Lung (tissue), 12 donors: ENCODE results near the gene KRTAP10-1. TPM values are rescaled to one million over a fixed set of nuclear protein-coding genes. Genes with fewer than 3 reads are reported as not detected.

Source experiments
- ATAC-seq: fragments of 200-7000 bp; cut with Tn5 transposase; one replicate; pipeline ENCODE4 v1.9.1; 2020; ENCODE audit warnings: moderate number of reproducible peaks; ENCODE audit not compliant: insufficient read depth, low FRiP score
- DNase-seq, 3 donors: peaks; one replicate each; pipeline ENCODE4 v3.0.0-alpha.2; 2013 to 2017
- H3K27ac ChIP-seq, 2 donors: one replicate each; pipeline ENCODE4 v1.5.1; 2013; ENCODE audit warnings: mild to moderate bottlenecking in 2 of 2, moderate library complexity in 2 of 2, control low read depth in 1 of 2, inconsistent platforms in 1 of 2, low read depth in 1 of 2, low read length in 1 of 2
- H3K27me3 ChIP-seq, 3 donors: one replicate each; pipeline ENCODE4 v1.5.1; 2013; ENCODE audit warnings: low read length in 2 of 3; ENCODE audit not compliant: control insufficient read depth in 3 of 3, insufficient read depth in 3 of 3
- H3K36me3 ChIP-seq, 4 donors: one replicate each; pipeline ENCODE4 v1.5.1; 2013; ENCODE audit warnings: low read length in 4 of 4, mild to moderate bottlenecking in 1 of 4, moderate library complexity in 1 of 4; ENCODE audit not compliant: control insufficient read depth in 4 of 4, insufficient read depth in 4 of 4
- H3K4me1 ChIP-seq, 5 donors: one replicate each; pipeline ENCODE4 v1.5.1; 2013; ENCODE audit warnings: low read length in 5 of 5, mild to moderate bottlenecking in 2 of 5, moderate library complexity in 1 of 5; ENCODE audit not compliant: control insufficient read depth in 5 of 5, insufficient read depth in 5 of 5
- H3K4me3 ChIP-seq: one replicate; pipeline ENCODE4 v1.5.1; 2013; ENCODE audit warnings: mild to moderate bottlenecking, control low read depth, moderate library complexity
- H3K9ac ChIP-seq, 2 donors: one replicate each; pipeline ENCODE4 v1.5.1; 2013; ENCODE audit warnings: low read length in 2 of 2, control low read depth in 1 of 2; ENCODE audit not compliant: insufficient read depth in 1 of 2
- H3K9me3 ChIP-seq, 4 donors: one replicate each; pipeline ENCODE4 v1.5.1; 2013; ENCODE audit warnings: low read length in 3 of 4, mild to moderate bottlenecking in 1 of 4, moderate library complexity in 1 of 4; ENCODE audit not compliant: control insufficient read depth in 4 of 4, insufficient read depth in 3 of 4
- CTCF ChIP-seq: IDR thresholded peaks from 2 replicates; pipeline ENCODE4 v1.5.1; 2012; ENCODE audit warnings: mild to moderate bottlenecking; ENCODE audit errors: control extremely low read depth, extremely low read depth
- WGBS, 2 donors: extraction: QIAGEN DNeasy Blood & Tissue Kit; methylation state at CpG; one replicate each; pipeline ENCODE4 v1.1.7; 2013; 5-methylcytosine and 5-hydroxymethylcytosine counted together
- polyA plus RNA-seq, 2 donors: library from polyadenylated mRNA; stranded (reverse); fragments of 200-250 nt; gene quantifications; one replicate each; pipeline ENCODE4 v1.2.1, GENCODE V29; 2013
- total RNA-seq, 2 donors: library from RNA; depleted of rRNA in 1 of 2; stranded (reverse); fragments of >200 nt in 1 of 2; gene quantifications; one replicate each; pipeline ENCODE4 v1.2.1, GENCODE V29; 2014 to 2021
- donor health status: control.
- donor health status: control.
- donor health status: Bipolar disorder and iron deficiency.
- donor health status: healthy.
- donor health status: DM: yes; HTN: yes; CAD: no.

The KRTAP10-1 gene
- total and polyA plus RNA-seq, 4 donors = not detected

GRCh38 chr21:44517175-44517899, 22.7 kb downstream of the KRTAP10-1 start:
- Histone ChIP-seq H3K27me3 (no peaks in the 10 kb centered on the region), H3K4me3 (no peak overlapping the region), H3K9ac (no peak overlapping the region), H3K9me3 (peaks cover 0 to 6% (median 0%) of the 10 kb centered on the region in 4 donors), H3K27ac (no peak overlapping the region), H3K36me3 (no peaks in the 10 kb centered on the region), H3K4me1 (no peaks in the 10 kb centered on the region)
- DNase-seq = no peak
- ATAC-seq = no peak
- WGBS, 2 donors = 82 to 87% methylated on average over 15 of the region's 15 CpGs
- no peak for TF ChIP-seq CTCF

- peaks cover 0 to 6% (median 0%) of the 10 kb centered on the region in 4 donors for H3K9me3 ChIP-seq
- no peak for DNase-seq
- H3K36me3 ChIP-seq = no peaks in the 10 kb centered on the region
- WGBS, 2 donors = 87 to 88% methylated on average over 10 of the region's 10 CpGs
- no peak for TF ChIP-seq CTCF
- ATAC-seq = no peak
- no peak overlapping the region for H3K4me3 ChIP-seq
- no peaks in the 10 kb centered on the region for H3K4me1 ChIP-seq
- H3K27ac ChIP-seq = no peak overlapping the region
- H3K9ac ChIP-seq = no peak overlapping the region
- no peaks in the 10 kb centered on the region for H3K27me3 ChIP-seq
These were observed 23.2 kb downstream of the KRTAP10-1 start for GRCh38 chr21:44516828-44517174.

DNA sequence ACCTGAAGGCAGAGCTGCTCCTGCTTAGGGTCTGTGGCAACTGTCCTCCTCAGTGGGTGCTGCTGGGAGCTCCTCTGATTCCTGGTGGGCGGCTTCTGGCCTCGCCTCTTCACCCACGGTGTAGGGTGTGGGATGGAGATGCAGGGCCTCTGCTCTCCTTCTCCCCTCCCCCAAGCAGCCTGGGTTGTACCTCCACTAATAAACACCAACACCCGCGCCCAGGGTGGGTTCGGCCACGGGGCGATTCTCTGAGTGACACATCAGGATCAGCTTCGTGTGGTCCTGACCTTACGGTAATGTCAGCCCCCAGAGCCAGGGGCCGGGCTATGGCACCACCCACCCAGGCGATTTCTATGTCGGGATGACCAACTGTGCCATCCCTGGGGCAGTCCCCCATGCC, 23.7 kb downstream of the KRTAP10-1 start:
- ATAC-seq (no peak), DNase-seq (no peak)
- Histone ChIP-seq H3K27ac (no peak overlapping the region), H3K27me3 (peaks cover 0 to 1% (median 0%) of the 10 kb centered on the region in 3 donors), H3K9ac (no peak overlapping the region), H3K4me1 (no peaks in the 10 kb centered on the region), H3K4me3 (no peak overlapping the region), H3K36me3 (no peaks in the 10 kb centered on the region), H3K9me3 (peaks cover 0 to 6% (median 0%) of the 10 kb centered on the region in 4 donors)
- TF ChIP-seq CTCF = no peak
- 86 to 89% methylated on average over 13 of the region's 13 CpGs for WGBS, 2 donors
